Measurements from ENCODE around the gene NELL1. TPM values are rescaled to one million over a fixed set of nuclear protein-coding genes. Genes with fewer than 3 reads are reported as not detected.
A peak's percentile ranks its signal among the peaks of the same experiment; 100 is the strongest.

Gene NELL1
- total and polyA plus RNA-seq, 2 experiments from 2014 or later: 1.6 TPM; not detected in 1

- no peak overlapping the region for H3K4me2 ChIP-seq
- no peaks in the 10 kb centered on the region; the same call in 2 of the 3 replicates for H3K9me3 Mint-ChIP-seq
- H3K36me3 ChIP-seq (ENCODE audit: insufficient read depth): no peaks in the 10 kb centered on the region
Observed at GRCh38 chr11:20626279-20626678, 43.1 kb upstream of the NELL1 start.

More at GRCh38 chr11:20626279-20626678, 43.1 kb upstream of the NELL1 start:
- DNase-seq (ENCODE audit: low spot score) (no peak), ATAC-seq (no peak)
- H4K20me1 ChIP-seq (replicated peaks; ENCODE audit: insufficient read depth): no peaks in the 10 kb centered on the region
- 0 out of 2 replicates have a peak, but pooled peaks cover 6% of the 10 kb centered on the region for H3F3A ChIP-seq (replicated peaks; ENCODE audit: low read depth)
- Mint-ChIP-seq H3K4me1 (peaks cover 28% of the 10 kb centered on the region), H3K27me3 (ENCODE audit: insufficient read depth, low read depth, poor library complexity) (no peaks in the 10 kb centered on the region), H3K4me3 (no peak overlapping the region), H3K36me3 (ENCODE audit: low read depth) (no peaks in the 10 kb centered on the region), H3K27ac (no peak overlapping the region)
- H2AFZ ChIP-seq: 0 out of 2 replicates have a peak overlapping the region, but pooled peaks have one; percentile 7
- H3K4me3 ChIP-seq: no peak overlapping the region
- no peaks in the 10 kb centered on the region for H3K27me3 ChIP-seq (ENCODE audit: insufficient read depth)
- H3K27ac ChIP-seq (ENCODE audit: low read depth): no peak overlapping the region
- TF ChIP-seq REST (IDR thresholded peaks at IDR 0.05; ENCODE audit: unreplicated experiment): no peak
- TF ChIP-seq EZH2 (IDR thresholded peaks at IDR 0.05; ENCODE audit: low read depth, unreplicated experiment): no peak
- no peak for TF ChIP-seq ZNF462 (CRISPR knock-in tag; IDR thresholded peaks at IDR 0.05)
- no peaks in the 10 kb centered on the region for H3K79me2 ChIP-seq (replicated peaks; ENCODE audit: insufficient read depth)
- H3K4me1 ChIP-seq (ENCODE audit: insufficient read depth): peaks cover 12% of the 10 kb centered on the region
- H3K9me2 ChIP-seq (ENCODE audit: insufficient read depth): no peaks in the 10 kb centered on the region

Measured in GM23338 (cell line).